Loucy (cell line): ENCODE results near the gene BAD.

ENCODE experiments used
- EZH2phosphoT487 ChIP-seq: fragments of 200-600 bp; IDR thresholded peaks from 2 replicates; pipeline ENCODE4 v1.6.1; 2018; ENCODE audit warnings: antibody characterized with exemption, mild to moderate bottlenecking, moderate library complexity, borderline replicate concordance
- TF ChIP-seq, protein P1 (sequence below): fragments of 200-600 bp; sonication (generic); conservative IDR thresholded peaks from 2 replicates; pipeline ENCODE4 v1.5.1; 2014; ENCODE audit warnings: mild to moderate bottlenecking, antibody characterized with exemption, low read length

DNA sequence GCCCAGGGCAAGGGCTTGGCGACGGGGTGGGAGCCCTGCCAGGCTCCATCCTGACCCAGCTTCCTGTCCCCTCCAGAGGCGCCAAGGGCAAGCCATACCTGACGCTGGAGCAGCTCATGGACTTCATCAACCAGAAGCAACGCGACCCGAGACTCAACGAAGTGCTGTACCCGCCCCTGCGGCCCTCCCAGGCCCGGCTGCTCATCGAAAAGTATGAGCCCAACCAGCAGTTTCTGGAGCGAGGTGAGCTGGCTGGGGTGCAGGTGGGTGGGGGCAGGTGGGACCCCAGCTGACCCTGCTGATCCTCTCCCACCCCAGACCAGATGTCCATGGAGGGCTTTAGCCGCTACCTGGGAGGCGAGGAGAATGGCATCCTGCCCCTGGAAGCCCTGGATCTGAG is 28.2 kb downstream of the BAD start:
- TF ChIP-seq, protein P1, sequence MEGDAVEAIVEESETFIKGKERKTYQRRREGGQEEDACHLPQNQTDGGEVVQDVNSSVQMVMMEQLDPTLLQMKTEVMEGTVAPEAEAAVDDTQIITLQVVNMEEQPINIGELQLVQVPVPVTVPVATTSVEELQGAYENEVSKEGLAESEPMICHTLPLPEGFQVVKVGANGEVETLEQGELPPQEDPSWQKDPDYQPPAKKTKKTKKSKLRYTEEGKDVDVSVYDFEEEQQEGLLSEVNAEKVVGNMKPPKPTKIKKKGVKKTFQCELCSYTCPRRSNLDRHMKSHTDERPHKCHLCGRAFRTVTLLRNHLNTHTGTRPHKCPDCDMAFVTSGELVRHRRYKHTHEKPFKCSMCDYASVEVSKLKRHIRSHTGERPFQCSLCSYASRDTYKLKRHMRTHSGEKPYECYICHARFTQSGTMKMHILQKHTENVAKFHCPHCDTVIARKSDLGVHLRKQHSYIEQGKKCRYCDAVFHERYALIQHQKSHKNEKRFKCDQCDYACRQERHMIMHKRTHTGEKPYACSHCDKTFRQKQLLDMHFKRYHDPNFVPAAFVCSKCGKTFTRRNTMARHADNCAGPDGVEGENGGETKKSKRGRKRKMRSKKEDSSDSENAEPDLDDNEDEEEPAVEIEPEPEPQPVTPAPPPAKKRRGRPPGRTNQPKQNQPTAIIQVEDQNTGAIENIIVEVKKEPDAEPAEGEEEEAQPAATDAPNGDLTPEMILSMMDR, result no peak
- no peak for TF ChIP-seq EZH2phosphoT487
